Occipital lobe (tissue), 2 donors: ENCODE data around the gene PDGFB. TPM values are rescaled to one million over a fixed set of nuclear protein-coding genes. Genes with fewer than 3 reads are reported as not detected.

Source experiments
- DNase-seq: peaks from one replicate; lab custom pipeline; 2025; lab: John Stamatoyannopoulos, UW
- total RNA-seq: library from RNA; depleted of rRNA; stranded (reverse); fragments of >200 nt; gene quantifications from one replicate; pipeline ENCODE4 v1.2.3, GENCODE V29; 2014

Gene PDGFB
- total RNA-seq, 1 donor from 2014 or later = 2.5 TPM

DNA sequence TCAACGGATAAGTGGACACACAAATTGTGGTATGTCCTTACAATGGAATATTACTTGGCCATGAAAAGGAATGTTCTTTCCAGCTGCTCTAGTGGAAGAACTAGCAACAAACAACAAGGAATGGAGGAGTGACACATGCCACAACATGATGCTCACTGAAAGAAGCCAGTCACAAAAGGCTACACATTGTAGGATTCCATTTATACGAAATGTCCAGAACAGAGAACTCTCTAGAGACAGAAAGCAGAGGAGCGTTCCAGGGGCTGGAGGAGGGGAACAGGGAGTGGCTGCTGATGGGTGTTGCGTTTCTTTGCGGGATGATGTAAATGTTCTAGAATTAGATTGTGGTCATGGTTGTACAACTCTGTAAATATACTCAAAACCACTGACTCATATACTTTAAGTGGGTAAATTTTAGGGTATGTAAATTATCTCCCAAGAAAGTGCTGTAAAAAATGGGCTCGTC is 32.4 kb upstream of the PDGFB start:
- no peak for DNase-seq

DNA sequence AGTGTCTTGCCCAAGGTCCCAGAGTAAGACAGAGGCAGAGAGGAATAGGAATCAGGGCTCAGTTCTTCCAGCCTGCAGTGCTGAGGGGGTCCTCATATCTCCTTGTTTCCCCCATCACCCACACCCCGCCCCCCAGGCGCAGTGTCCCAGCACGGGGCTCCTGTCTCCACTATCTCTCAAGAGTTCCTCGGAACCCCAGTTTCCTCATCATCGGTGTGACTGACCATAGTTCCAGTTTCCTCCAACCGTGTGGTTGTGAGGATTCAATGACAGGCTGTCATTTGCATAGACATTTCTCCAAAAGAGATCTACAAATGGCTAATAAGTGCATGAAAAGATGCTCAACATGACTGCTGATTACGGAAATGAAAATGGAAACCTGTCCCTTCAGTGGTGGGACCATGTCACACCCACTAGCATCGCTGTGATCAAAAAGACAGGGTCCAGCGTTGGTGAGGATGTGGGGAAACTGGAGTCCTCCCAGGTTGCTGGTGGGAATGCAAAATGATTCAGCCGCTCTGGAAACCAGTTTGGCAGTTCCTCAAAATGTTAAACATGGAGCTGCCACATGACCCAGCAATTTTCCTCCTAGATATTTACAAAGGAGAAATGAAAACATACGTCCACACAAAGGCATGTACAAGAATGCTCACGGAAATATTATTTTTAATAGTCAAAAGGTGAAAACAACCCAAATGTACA is 31.8 kb upstream of the PDGFB start:
- no peak for DNase-seq

DNA sequence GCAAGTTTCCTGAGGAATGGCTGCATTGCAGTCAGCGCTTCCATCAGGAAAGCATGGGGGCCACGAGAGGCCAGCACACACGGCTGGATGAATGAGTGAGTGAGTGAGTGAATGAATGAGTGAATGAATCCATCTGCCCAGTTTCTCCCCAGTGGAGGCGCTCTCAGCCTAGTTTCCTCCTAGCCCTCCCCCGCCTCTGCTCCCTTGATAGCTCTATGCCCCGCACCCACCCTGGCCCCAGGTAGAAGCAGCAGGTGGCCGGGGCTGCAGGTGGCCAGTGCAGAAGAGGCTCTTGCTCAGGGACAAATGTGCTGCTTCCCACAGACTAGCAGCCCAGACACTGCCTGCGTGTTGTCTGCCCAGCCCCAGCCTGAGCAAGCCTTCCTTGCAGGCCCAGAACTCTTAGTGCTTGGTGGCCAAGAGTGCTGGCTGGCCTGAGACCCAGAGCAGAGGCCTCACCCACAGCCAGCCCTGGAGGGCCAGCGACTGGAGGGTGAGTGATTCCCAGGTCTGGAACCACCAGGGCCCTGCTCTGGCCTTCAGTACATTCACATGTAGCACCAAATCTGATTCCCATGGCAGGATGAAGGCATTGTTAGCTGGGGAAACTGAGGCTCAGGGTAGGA is 31.1 kb upstream of the PDGFB start:
- DNase-seq = no peak

DNA sequence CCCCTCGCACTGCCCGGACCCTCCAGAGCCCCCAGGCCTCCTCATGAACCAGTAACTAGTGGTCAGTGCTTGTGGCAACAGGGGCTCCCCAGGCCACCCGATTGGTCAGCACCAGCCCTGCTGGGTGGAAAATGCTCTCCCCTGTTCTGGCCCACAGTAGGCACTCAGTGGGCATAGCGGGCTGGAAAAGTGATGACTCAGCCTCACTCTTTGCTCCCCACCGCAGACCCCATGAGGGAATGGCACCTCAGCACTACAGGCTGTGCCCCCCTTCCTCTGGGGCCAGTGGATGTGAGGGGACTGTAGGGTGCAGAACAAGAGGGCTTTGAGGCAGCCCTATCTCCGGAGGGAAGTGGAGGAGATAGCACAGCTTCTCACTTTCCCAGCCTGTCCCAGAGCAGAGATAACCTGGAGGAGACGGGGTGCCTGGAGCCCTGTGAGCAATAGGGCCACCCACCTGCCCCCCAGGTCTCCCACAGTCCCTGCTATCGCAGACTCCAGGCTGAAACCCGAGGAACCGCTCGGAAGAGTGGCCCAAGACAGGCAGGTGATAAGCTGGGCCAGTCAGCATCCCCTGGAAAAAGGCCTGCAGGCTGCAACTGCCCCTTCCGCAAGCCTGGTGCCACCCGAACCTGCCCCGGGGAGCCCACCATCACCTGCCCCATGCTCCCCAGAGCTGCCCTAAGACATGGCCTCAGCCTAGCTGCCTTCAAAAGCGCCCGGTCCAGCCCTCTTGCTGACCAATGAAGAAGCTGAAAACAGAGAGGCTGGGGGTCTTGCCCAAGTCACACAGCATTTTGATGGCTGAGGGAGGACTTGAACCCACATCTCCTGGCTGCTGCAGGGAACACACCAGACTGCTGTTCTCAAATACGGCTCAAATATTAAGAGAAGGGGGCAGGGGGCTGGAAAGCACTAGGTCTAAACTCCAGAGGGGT is 29.4 kb upstream of the PDGFB start:
- DNase-seq = no peak

DNA sequence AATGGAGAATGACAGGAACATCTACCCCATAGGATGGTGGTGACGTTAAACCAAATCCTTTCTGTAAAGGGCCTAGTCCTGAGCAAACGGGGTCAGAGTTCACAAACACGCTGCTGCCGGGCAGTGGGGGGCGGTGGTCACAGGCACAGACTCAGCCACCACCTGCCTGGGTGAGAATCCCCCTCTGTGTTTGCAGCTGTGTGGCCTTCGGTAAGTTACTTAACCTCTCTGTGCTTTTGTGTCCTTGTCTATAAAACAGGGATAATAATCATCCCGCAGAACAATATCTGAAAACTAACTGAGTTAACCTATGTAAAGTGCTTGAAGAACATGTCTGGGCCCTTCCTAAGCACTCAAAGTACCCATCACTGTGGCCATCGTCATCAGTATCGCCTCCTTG is 26.0 kb upstream of the PDGFB start:
- no peak for DNase-seq

DNA sequence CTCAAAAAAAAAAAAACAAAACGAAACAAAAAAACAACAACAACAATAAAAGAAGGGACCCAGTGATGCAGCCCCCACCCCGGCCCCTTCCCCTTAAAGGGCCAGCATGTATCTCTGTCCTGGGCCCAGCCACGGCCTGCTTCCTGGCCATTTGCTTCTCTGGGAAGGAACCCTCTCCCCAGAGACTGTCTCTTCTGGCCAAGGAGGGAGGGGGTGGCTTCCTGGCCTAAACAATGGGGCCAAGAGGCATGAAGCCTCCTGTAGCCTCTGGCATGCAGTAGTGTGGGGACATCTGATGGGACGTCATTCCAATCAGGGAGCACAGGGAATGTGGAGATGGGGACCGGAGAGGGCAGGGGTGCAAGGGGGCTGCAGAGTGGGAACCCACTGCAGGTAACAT is 25.5 kb upstream of the PDGFB start:
- no peak for DNase-seq

DNA sequence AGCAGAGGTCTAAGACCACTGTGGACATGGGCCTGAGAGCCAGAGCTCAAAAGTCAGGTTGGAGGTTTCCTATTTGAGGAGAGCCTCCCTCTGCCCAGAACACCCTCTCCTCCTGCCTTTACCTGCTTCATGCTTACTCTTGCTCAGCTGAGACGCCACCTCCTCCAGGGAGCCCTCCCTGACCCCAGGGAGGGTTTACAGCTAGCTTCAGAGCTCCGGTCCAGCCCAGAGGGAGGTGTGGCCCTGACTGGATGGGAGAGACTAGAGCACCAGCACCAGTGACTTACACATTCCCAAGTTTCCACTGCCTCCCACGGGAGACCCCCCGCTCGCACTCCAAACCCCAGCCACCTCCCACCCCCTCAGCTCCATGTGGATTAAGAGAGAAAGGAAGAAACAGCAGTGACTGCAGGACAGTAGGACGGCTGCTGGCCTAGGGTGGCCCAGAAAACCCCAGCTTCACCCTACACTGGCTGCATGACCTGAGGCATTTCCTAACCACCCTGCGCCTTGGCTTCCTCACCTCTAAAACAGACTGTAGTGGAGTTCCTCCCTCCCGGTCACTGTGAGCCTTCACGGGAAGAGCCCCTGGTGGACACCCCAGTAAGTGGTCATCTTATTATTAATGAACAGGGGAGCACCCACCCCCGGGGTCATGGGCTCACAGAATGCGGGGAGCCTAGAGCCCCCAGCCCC is 24.5 kb upstream of the PDGFB start:
- no peak for DNase-seq

DNA sequence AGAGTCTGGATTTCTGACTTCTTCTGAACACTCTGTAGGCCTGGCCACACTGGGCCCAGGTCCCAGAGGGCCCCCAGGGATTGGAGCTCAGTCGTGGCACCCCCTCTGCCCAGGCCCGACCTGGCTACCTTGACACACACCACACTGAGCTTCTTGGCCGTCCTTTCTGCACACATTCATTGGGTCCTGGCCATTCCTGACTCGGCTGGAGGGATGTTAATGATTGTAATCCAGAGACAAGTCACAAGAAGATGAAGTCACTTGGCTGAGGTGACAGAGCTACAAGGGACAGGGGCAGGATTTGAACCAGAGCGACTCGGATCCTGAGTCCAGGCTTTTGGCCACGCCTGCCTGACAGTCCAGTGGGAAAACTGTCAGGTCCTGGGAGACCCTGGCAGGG is 23.9 kb upstream of the PDGFB start:
- DNase-seq = no peak

DNA sequence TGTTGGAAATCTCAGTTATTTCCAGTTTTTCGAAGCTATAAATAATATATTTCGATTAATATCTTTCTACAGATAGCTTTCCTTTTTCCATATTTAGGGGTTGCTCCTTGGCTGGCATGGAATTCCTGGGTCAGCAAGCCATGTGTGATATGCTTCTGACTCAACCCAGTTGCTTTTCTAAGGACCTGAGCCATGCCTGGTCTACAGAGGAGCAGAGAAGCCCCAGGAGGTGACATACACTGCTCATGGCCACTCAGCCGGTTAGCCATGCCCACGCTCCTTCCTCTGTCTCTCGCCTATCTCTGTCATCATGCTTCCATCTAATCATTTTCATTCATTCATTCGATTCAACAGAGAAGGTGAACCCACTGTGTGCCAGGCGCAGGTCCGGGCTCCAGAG is 23.2 kb upstream of the PDGFB start:
- no peak for DNase-seq

DNA sequence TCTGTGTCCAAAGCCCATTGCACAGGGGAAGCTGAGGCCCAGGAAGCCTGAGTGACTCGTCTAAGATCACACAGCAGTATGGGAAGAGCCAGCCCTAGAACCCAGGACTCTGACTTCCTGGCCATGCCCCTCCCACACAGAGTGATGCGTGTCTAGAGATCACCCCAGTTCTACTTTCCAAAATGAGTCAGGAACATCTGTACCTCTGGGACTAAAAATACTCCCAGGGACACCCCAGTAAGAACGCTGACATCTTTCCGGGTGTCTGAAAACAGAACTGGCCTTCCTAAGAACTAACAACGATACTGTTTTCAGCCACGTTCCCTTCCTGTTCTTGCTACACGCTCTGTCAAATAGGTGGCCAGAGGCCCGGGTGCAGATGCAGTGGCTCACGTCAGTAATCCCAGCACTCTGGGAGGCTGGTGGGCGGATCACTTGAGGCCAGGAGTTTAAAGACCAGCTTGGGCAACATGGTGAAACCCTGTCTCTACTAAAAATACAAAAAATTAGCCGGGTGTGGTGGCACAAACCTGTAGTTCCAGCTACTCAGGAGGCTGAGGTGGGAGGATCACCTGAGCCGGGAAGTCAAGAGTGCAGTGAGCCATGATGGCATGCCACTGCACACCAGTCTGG is 21.7 kb upstream of the PDGFB start:
- DNase-seq = no peak

DNA sequence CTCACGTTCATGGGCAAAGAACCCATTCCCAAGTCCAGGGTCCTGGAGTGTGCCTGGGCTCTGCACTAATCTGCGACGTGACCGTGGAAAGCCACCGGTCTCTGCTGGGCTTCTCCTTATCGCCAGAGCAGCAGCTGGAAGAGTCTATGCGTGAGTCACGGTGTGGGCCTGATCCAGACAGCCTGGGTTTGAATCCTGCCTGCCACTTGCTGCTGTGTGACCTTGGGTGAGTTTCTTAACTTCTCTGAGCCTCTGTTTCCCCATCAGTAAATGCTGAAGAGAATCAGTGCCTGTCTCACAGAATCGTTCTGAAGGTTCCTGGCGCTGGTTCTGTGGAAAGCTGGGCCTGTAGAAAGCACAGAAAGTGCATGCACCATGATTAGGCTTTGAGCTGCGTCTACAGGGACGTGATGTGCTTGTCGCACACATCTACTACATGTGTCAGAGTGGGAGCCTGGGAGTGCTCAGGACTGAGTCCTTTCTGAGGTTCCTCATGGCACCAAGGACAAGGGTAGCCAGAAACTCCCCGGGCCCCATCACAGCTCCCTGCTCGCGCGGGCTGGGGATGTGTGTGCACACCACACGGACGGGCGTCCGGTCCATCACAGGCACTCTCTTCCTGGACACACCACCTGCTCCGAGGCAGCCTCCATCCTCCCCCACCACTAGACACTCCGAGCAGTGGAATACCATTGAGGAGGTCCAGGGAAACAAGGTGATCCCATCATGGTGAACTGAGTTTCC is 20.5 kb upstream of the PDGFB start:
- DNase-seq = no peak

DNA sequence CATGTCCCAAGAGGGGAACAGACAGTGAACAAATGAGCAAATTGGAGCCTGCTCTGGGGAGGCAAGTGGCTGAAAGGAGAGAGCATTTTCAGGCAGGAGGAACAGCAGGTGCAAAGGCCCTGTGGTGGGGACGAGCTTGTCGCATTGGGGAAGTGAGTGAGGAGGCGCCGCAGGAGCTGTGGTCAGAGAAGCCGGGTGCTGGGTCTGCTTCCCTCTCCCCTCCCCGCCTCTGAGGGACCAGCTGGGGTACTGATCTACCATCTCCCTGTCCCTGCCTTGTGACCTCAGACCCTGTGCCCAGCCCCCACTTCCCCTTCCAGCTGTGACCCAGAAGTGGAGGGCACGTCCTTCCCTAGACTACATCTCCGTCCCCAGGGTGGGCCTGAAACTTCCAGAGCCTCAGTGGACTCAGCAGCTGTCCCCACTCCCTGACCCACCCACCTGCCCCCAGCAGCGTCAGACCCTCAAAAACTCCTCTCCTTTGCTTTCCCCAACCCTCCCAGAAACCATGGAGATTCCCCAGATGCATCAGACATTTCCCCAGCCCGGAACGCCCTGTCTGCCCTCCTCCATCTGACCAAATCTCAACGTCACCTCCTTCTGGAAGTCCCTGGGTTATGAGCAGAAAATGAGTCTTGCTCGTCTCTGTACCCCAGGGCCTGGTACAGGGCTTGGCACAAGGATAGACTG is 19.7 kb upstream of the PDGFB start:
- DNase-seq = no peak

DNA sequence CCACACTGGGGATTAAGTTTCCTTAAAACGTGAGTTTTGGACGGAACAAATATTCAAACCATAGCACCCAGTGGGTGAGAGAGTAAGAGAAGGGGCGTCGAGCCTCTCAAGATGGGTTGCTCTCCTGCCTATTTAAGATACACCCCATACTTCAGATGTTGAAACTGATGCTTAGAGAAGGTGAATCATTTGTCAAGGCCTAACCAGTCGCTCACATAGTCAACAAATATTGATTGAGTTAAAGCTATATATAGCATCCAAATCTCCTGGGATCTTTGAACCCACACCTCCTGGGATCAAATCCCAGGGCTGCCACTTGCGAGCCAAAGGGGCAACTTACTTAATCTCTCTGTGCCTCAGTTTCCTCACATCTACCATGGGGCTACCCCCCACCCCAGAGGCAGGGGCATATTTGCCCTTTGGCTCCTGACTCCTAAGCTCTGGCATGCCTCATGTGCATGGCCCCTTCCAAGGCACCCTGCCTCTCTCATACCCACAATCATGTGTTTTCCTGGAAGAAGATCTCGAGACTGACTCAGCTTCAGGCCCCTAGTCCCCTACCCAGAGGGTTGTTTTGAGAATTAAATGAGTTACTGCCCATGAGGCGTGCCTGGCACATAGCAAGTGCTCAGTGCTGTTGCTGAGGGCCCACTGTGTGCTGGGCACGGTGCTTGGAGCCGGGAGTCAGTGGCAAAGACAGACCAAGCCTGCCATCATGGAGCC is 19.0 kb upstream of the PDGFB start:
- DNase-seq = no peak

DNA sequence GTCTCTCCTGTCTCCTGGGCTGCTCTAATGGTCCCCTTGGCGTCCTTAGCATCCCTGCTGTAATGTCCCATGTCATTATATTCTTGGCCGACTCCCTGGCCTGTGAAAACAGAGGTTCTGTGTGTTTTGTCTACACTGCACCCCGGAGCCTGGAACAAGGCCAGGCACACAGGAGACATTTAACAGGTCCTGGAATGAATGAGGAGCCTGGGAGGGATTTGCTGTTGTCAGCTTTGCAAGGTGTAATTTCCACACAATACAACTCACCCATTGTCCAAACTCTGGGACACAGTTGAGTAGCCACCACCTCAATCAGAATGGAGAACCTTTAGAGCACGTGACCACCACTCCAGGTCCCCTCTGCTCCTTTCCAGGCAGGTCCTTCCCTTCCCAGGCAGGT is 14.9 kb upstream of the PDGFB start:
- DNase-seq = no peak

DNA sequence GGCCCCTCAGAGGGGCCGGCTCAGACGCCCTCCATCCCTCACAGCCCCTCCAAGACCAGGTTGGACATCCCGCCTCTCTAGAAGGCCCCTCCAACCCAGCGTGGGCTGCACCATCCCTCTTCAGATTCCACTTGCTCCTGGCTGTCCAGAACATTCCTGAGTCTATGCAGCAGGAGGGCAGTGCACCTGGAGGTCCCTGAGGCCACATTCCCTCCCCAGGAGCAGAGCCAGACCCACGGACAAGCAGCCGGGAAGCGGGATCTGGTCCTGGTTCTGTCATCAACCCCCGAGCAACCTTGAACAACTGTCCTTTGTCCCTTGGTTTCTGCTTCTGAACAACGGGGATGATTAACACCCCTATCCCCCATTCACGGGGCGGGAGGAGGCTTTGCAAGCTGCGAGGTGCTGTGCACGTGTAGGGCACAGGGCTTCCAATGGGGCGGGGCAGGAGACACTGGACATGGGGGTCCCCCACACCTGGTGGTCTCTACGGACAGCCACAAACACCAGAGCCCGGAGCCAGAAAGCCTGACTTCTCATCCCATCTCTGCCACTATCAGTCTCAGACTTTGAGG is 13.2 kb upstream of the PDGFB start:
- DNase-seq = no peak

DNA sequence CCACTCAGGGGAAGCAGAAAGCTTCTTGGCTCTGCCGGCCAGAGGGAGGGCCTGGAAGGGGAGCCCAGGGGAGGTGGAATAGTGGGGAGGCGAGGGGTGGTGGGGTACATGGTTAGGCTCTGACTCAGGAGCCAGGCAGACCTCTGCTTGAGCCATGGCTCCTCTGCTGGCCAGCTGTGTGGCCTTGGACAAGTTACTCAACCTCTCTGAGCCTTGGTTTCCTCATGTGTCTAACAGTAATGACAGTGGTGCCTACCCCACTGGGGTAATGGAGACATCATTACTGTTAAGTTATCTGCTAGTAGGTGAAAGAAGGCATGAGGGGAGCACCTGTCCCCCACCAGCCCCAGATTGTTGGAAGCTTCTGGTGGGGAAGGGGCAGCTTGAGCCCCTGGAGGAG is 12.2 kb upstream of the PDGFB start:
- DNase-seq = no peak

DNA sequence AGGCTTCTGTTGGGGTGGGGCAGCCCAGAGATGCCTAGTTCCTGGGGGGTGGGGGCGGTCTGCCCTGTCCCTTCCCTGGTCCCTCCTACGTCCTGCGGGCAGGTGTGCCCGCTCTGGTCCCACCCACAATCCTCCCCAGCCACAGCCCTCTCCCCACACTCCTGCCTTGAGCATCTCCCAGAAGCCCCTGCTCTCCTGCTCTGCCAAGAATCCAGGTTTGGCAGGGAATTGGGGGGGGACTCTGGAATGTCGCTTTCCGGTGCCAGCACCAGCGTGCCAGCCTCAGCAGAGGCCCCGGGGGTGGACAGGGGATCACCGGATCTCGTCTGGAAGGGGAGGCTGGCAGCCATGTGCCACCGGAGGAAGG is 11.4 kb upstream of the PDGFB start:
- no peak for DNase-seq

DNA sequence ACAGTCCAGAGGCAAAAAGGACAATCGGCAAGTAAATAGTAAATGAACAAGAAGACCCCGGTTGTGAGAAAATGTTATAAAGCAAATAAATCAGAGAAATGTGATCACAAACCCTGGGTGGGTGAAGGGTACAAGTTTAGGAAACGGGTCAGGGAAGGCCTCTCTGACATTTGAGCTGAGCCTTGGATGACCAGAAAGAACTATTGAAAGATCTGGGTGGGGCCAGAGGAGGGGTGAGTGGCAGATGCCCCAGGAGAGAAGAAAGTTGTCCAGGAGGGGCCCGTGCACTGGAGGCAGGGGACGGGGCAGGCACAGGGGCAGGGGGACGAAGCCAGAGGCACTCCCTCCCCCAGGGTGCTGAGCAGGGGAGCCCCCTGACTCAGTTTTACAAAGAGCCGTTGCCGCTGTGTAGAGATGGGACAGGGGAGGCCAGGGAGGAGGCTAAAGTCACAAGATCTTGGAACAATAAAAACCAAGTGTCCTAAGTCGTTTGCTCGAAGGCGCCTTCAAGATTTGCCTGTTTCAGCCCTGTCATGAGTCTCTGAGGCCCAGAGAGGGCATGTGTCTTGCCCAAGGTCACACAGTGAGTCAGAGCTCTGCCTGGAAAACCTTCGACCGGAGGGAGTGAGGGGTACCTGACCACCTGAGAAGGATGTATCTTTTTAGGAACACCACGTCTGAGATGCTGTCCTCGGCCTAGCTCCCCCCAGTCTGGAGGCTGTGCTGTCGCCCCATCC is 10.8 kb upstream of the PDGFB start:
- no peak for DNase-seq
